CD1c-positive myeloid dendritic cell (primary cell): Measurements from ENCODE around the gene GLT6D1.

ENCODE experiments used
- DNase-seq: peaks from one replicate; pipeline ENCODE4 v3.0.0-alpha.2; 2016; ENCODE audit errors: extremely low spot score

Gene GLT6D1

DNA sequence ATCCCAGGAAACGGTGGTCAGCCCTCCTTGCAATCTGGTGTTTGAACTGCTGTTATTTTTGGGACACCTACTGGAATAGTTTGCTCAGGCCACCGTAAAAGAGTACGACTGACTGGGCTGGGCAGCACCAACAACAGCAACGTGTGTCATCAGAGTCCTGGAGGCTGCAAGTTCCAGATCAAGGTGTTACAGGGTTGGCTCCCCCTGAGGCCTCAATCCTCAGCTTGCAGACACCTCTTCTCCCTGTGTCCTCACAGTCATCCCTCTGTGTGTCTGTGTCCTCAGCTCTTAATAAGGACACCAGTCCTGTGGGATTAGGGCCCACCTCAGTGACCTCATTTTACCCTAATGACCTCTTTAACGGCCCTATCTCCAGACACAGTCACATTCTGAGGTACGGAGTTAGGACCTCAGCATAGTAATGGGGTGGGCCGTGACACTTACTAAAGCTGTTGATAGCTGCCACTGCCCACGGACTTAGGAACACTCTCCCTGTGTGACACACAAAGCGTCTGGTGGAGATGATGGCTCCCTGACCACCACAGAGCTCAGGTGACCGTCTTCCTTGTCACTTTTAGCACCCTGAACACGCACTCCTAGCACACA is 16.8 kb downstream of the GLT6D1 start:
- no peak for DNase-seq

DNA sequence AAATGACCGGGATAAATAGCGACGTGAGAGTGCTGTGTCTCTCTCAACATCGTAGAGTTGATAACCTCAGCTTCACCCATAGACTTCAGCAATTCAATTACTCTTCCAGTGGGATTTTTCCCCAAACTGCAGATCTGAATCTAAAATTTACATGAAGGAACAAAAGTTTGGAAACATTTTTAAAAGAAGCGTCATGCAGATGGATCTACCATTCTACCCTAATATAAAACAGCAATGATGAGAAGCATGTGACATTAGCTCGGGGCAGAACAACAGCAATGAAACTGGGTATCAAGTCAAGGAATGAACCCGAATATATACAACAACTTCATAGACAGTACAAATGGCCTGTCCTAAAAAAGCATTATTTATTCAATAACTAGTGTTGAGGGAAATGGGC is 18.8 kb downstream of the GLT6D1 start:
- DNase-seq, result no peak

DNA sequence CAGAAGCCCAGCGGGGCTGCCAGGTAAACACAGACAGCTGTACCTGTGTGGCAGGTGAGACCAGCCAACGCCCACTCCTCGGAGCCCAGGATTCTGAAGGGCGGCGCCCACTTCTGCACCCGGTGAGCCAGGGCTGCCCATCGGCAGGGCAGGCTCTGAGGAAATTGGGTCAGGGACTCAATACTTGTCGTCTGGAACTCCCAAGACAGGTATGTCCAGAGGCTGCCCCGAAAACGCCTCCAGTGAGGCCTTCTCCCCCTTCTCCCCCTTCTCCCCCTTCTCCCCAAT is 19.8 kb downstream of the GLT6D1 start:
- DNase-seq, result no peak

DNA sequence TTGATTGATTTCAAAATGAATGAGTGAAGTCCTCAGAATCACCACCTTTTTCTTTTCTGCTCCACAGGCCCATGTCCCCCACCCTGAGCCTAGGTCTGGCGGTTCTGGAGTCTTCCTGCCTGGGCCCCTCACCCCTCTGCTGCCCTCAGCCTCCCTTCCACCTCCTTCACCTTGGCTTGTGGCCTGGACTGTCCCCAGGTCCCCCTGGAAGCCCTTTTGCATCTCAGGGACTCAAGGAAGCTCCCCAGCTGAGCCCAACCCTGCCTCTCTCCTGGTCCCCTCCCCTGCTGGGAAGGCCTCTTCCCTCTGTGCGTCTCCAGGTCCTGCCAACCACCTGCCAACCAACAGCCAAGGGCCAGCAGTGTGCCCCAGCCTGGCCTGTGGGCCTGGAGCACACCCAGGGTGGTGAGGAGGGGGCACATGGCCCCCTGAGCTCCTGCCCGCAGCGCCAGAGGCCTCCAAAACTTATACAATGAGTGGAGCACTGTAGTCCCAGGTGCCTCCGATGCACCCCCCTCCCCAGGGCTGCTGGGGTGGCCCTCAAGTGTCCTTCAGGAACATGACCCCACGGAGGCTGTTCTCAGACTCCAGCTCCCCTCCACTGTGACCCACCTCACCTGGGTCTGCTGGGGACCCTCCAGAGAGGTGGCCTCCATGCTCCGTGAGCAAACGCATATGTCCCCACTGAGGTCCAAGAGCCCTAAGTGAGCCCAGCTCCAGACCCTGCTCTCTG is 20.3 kb downstream of the GLT6D1 start:
- no peak for DNase-seq

DNA sequence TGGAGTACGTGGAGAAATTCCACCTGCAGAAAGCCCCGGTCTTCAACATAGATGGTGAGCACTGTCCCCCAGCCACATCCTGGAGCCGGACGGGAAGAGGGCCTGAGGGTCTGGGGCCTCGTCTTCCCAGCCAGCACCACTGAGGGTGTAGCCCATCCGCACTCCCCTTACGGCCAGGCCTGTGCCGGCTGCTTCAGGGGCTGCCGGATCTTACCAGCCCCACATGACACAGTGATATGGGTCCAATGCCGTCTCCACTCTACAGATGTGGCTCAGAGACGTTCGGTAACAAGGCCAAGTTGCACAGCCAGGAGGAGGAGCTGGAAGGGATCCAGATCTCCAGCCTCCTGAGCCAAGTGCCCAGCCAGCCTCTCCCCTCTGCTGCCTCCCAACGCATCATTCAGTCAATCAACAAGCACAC is 21.3 kb downstream of the GLT6D1 start:
- DNase-seq, result no peak

DNA sequence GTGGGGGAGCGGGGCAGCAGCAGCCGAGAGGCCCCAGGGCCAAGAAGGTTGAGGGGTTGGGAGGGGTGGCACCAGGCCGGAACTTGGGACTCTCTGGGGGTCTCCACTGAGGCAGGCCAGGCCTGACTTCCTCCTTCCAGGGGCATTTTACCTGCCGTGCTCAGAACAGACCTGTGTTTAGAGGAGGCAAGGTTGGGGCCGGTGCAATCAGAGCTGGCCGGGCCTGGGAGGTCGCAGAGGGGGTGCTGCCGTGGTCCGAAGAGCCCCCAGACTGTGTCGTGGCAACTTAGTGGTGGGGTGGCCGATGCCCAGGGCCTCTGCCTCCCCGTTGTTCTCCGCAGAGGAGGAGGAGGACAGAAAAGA is 21.8 kb downstream of the GLT6D1 start:
- DNase-seq, result no peak

DNA sequence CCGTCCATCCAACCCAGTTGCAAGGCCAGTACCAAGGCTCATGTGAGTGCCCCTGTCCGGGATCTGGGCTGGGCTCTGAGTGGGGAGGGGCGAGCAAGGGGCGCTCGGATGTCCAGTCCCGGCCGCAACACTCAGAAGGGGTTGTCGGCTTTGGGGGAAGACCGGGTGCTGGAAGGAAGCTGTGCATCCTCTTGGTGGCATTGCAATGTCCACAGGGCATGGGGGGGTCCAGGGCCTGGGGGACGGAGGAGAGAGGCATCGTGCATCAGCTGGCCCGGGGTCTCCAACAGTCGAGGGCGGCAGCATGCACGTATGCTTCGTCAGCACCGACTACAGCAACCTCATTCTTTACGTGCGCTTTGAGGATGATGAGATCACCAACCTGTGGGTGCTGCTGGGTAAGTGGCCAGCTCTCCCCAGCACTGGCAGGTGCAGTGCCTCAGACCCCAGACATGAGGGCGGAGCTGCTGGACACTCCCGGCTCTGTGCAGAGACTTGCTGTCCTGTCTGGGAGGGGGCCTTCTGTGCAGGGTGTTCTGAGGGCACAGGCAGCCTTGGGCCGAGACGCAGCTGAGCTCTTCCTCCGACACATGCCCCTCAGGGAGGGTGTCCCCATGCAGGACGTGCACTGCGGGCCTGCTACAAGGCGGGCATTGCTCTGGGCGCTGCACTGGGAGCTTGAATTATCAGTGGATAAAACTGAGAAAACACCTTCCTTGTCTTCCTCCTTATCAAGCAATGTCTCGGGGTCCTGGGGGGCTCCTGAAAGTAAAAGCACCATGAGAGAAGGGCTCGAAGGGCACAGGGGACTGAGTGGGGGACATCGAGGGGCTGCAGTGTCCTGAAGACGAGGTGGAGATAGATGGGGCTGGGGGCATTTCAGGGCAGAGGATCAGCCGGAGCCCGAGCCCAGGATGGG is 22.5 kb downstream of the GLT6D1 start:
- DNase-seq, result no peak

DNA sequence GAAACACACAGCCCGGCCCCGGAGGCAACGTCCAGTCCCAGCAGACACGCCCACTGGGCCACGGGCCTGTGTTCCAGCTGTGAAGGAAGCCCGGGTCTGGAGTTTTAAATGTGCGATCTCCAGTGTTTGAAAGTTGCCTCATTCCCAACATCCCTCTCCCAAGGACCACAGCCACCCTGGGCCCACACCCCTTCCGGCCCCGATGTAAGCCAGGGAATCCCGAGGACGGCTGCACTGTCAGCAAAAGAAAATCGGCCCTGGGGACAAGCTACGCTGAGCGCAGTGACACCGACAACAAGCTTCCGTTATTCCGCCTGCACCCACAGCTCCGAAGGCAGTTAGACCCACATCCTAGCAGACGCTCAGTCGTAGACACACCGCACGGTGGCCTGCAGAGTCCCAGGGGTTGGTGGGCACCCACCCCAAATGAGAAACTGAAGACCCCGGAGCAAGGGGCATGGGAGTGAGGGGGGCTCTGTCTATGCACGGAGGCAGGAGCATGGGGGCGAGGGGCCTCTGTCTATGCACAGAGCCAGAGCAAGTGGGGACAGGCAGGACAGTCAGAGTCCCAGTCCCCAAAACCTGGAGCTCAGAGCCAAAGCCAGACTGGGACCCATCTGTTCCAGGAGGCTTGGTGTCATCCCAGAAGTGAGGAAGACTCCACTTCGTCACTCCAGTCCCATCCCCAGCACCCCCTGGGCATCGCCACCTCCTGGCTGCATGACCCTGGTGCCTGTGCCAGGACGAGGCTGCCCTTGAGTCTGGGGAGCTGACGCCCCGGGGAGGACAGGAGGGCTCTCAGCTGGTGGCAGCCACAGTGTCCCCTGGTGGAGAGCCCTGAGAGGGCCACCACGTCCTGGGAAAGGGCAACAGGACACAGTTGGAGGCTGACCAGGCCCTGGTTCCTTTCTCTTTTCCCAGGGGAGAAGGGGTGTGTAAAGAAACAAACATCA is 23.4 kb downstream of the GLT6D1 start:
- DNase-seq, result no peak

DNA sequence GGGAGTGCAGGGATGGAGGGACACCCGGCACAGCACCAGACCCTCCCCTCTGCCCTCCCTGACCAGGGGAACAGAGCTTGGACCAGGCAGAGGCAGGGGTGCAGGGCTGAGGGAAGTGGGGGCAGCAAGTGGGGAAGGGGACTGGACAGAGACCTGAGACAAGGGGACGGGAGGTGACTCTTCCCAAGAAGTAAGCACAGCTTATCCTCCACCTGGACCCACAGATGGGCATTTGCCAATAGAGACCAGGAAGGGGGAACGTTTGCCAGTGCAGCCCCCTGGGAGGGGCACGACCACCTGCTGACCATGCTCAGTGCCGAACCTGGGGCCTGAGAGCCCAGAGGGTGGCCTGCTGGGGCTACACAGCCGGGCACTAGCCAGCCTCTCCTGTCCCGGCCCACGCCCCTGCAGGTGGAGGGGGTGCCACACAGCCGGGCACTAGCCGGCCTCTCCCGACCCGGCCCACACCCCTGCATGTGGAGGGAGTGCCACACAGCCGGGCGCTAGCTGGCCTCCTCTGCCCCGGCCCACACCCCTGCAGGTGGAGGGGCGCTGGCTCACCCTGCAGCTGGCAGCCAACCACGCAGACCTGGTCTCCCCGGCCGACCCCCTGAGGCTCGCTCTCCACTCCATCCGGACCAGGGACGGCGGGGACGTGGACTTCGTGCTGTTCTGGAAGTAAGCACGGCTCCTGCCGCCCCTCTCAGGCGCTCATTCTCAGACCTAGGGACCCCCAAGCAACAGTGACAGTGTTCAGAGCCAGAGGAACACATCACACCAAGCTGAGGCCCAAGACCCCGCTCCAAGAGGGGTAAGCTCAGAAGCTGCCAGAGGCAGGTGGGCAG is 24.3 kb downstream of the GLT6D1 start:
- DNase-seq, result no peak

DNA sequence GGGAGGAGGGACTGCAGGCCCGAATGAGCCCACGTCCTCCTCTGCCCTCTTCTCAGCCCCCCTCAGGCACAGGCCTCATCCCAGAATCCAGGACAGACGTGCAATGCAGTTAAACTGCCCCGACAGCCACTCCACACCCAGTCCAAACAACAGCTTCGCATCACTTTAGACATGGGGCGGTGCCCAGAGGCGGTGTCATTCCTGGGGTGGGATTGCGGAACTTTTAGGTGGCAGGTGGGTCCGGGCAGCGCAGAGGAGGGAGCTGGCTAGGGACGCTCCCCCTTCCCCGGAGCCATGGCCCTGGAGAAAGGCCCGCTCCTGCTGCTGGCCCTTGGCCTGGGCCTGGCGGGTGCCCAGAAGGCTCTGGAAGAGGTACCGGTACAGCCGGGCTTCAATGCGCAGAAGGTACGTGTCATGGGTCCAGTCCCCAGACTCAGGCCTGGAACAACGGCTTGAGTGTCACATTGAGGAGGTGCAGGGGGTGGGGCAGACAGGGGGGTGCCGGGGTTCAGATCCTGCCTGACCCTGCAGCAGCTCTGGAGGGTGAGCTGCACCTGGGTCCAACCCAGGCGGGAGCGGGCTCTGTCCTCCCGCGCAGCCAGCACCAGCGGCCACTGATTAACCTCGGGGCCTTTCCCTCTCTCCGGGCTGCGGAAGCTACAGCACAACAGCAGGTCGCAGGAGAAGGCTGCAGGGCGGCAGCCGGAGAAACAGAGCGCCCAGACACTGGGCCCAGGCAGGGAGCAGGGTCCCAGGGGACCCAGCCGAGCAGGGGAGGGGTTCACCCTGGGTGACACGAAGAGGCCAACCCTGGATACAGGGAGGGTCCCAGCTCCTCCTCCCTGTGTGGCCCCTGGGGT is 25.2 kb downstream of the GLT6D1 start:
- DNase-seq, result no peak

DNA sequence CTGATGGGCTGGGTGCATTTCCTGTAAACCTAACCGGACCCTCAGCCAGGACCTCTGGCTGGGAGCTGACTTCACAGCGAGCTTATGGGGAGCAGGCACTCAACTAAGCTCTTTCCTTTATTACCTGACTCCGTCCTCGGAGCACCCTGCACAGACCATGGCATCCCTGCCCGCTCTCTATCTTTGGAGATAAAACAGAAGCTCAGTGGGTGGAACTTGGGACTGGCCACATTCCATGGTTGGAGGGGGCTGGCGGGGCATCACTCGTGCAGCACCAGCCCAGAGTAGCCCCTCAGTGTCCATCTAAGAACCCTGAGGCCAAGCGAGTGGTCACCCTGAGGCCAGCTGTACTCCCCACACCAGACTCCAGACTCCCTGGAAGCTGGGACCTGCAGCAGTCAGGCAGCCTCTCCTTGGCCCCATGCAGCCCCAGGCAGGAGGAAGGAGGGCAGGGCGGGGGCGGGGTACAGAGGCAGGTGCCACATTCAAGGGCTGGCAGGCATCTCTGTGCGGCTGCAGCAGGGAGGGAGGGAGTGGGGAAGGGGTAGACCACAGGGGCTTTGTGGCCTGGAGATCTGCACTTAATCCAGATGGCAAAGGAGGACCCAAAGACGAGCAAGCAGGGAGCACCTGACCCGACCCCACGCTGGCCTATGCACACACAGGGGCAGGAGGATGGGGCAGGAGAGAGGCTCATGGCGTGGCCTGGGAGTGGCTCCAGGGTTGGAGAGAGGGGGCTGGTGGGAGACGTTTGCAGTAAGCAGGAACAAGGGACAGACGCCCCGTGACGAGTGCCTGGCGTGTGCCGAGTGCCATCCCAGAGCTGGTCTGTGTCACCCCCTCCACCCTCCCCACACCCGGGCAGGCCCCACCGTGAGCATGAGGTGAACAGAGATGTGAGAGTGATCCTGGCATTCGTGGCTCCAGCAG is 26.1 kb downstream of the GLT6D1 start:
- no peak for DNase-seq

DNA sequence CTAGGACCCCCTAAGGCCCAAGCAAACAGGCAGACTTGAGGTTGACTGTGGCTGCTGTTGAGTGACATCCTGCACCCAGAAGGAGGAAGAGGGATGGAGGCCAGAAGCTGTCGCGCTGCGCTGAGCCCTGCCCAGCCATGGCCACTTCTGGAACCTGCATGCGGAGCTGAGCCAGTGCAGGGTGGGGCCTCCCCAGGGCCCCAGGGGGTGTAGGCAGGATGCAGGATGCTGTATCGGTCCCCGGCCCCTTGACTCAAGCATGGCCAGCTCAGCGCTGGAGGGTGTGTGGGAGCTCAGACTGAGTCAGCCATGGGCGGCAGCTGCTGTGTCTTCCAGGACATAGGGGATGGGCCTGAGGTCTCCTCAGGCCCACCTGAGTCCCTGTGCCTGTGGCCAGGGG is 26.9 kb downstream of the GLT6D1 start:
- no peak for DNase-seq

DNA sequence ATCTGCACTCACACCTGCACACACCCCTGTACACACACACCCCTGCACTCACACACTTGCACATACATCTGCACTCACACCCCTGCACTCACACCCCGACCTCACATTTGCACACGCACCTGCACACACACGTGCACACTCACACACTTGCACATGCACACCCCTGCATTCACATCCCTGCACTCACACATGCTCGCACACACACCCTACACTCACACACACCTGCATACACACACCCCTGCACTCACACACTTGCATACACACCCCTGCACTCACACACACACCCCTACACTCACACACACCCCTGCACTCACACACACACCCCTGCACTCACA is 27.5 kb downstream of the GLT6D1 start:
- no peak for DNase-seq

DNA sequence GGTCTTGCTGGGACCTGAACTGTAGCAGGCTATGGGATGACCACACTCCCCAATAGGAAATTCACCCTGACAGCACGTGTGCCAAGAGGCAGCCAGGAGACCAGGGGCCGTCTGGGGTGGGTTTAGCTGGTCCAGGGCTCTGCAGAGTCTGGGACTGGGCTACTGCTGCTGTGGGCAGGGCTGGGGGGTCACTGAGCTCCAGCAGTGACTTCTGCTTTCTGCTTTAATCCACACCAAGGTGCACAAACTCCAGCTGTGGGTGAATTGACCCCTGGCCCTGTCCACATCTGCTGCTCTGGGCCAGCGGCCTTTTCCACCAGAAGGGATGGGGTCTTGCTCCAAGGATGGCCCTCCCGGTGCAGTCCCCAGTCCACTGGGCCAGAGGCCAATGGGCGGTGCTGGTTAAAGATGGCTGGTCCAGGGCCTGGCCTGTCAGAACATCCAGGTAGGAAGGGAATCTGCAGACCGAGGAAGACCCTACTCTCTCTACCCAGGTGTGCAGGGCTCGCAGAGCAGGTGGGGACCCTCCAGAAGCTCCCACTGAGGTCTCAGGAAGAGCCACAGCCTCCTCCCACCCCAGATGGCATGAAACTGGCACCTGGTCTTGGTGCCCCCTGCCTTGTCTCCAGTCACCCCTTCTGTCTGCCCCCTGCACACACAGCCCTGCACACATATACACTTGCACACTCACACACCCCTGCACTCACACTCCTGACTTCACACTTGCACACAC is 28.0 kb downstream of the GLT6D1 start:
- no peak for DNase-seq

DNA sequence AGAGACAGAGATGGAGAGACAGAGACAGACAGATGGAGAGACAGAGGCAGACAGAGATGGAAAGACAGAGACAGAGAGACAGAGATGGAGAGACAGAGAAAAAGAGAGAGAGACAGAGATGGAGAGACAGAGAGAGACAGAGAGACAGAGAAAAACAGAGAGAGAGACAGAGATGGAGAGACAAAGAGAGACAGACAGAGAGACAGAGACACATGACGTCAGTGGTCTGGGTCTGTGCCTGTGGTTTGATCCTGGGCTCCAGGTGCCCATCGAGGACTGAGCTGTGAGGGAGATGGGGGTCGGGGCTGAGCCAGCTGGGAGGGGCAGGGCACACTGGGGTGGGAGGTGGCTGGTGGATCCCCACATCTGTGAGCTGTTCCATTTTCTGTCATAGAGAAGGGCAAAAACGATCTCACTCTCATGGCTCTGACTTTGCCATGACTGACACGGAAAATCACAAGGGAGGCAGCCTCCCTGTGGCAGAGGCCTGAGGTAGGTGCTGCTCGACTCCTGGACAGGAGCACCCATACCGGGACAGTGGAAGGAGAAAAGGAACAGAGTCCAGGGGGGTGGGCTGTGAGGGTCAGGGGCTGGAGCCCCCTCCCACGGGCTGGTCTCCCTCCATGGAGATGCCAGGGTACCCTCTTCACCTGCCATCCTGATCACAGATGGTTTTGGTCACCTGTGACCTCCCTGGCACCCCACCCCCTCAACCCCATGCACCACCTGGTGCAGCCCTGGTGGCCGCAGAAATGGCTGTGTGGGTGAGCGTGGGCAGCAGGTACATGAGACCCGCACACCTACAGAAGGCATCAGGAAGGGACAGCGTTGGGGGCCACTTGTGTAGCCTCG is 28.8 kb downstream of the GLT6D1 start:
- no peak for DNase-seq

DNA sequence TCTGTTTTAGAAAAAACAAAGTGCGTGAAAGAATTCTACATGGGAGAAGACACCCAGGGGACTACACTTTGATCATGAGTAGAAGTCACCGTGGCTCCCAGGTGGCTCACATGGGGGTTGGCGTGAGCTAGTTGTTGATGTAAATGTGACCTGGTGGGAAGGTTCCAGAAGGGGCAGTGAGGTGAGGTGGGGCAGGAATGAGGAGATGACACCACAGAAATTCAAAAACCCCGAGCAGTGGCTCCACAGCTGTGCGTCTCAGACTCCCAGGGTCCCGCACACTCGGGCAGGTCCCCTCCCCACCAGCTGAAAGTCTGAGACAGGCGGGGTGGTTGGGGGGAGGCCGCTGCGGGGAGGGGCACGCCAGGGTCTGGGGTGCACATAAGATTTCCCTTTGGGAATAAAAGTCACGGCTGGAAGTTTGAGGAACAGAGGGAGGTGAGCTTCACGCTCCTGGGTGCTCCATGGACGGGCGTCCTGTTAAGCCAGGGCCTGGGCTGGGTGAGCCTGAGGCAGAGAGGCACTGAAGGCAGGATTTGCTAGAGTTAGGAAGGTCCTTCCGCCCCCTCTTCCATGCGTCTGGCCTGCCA is 29.9 kb downstream of the GLT6D1 start:
- DNase-seq, result no peak

DNA sequence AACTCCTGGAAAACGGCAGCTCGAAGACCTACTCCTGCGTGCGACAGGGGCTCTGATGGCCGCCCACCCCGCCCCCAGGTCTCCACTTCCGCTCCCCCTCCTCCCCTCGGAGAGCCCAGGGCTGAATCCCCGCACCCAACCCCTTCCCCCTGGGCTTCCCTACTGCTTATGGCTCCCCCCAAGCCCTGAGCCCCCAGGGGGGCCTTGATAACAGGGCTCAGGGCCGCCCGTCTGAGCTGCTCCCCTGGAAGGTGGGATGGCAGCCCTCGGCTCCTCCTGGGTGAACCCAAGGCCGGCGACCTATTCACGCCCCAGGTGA is 30.4 kb downstream of the GLT6D1 start:
- DNase-seq, result no peak
